IMR-90 (cell line): ENCODE measurements around the gene BRPF1. TPM values are rescaled to one million over a fixed set of nuclear protein-coding genes. Genes with fewer than 3 reads are reported as not detected.

Source experiments
- ATAC-seq: fragments of 200-7000 bp; cut with Tn5 transposase; 2 replicates; pipeline ENCODE4 v1.9.1; 2020; ENCODE audit warnings: low read depth, mild to moderate bottlenecking, moderate library complexity
- BruUV-seq: library from RNA; stranded (reverse); fragments of 400-500 nt; replicated peaks from 2 replicates; lab custom pipeline; 2021; lab: Mats Ljungman, UMichigan
- CTCF ChIA-PET: fragments of 300-600 bp; formaldehyde crosslinking; extraction: SDS; loops from one replicate; lab custom pipeline; 2021; ENCODE audit warnings: antibody characterized with exemption; lab: Yijun Ruan, JAX
- POLR2A ChIA-PET: fragments of 300-600 bp; sonication (Branson Sonifier 250); formaldehyde crosslinking; loops from one replicate; lab custom pipeline; 2022; ENCODE audit warnings: antibody characterized with exemption; ENCODE audit not compliant: unreplicated experiment; lab: Charles Lee
- DNase-seq: peaks from one replicate; pipeline ENCODE4 v3.0.0; 2013
- H2AFZ ChIP-seq: replicated peaks from 2 replicates; pipeline ENCODE3; 2013; ENCODE audit warnings: low read length, mild to moderate bottlenecking; ENCODE audit not compliant: poor library complexity
- H2AK5ac ChIP-seq: 2 replicates; pipeline ENCODE4 v1.6.1; 2013; ENCODE audit warnings: low read depth, low read length, inconsistent platforms
- H2AK9ac ChIP-seq: replicated peaks from 2 replicates; pipeline ENCODE3; 2013; ENCODE audit warnings: mild to moderate bottlenecking, low read depth, low read length, moderate library complexity; ENCODE audit not compliant: poor library complexity
- H2BK120ac ChIP-seq: 2 replicates; pipeline ENCODE4 v1.6.1; 2013; ENCODE audit warnings: low read depth, low read length, inconsistent platforms
- H2BK15ac ChIP-seq: 3 replicates; pipeline ENCODE4 v1.6.1; 2013; ENCODE audit warnings: low read depth, low read length, inconsistent platforms
- H2BK20ac ChIP-seq: 2 replicates; pipeline ENCODE4 v1.6.1; 2013; ENCODE audit warnings: low read depth, mild to moderate bottlenecking, inconsistent platforms, low read length, moderate library complexity
- H2BK5ac ChIP-seq: 2 replicates; pipeline ENCODE4 v1.6.1; 2013; ENCODE audit warnings: mild to moderate bottlenecking, low read depth, low read length, inconsistent platforms; ENCODE audit not compliant: poor library complexity, severe bottlenecking
- H3K14ac ChIP-seq: replicated peaks from 2 replicates; pipeline ENCODE4 v1.6.1; 2013; ENCODE audit warnings: low read depth, low read length, inconsistent platforms
- H3K18ac ChIP-seq: 2 replicates; pipeline ENCODE4 v1.6.1; 2013; ENCODE audit warnings: low read depth, low read length, control low read depth
- H3K23ac ChIP-seq: 2 replicates; pipeline ENCODE4 v1.6.1; 2013; ENCODE audit warnings: low read depth, low read length, inconsistent platforms
- H3K27ac ChIP-seq: 2 replicates; pipeline ENCODE4 v1.5.1; 2013; ENCODE audit warnings: mild to moderate bottlenecking, control low read depth, low read length; ENCODE audit not compliant: insufficient read depth
- H3K27me3 ChIP-seq: 2 replicates; pipeline ENCODE4 v1.6.1; 2013; ENCODE audit warnings: low read length; ENCODE audit not compliant: control insufficient read depth, insufficient read depth
- H3K36me3 ChIP-seq: 2 replicates; pipeline ENCODE4 v1.6.1; 2013; ENCODE audit warnings: low read length, mixed read lengths; ENCODE audit not compliant: control insufficient read depth, insufficient read depth
- H3K4ac ChIP-seq: 2 replicates; pipeline ENCODE4 v1.6.1; 2013; ENCODE audit warnings: low read depth, low read length, inconsistent platforms
- H3K4me1 ChIP-seq: 2 replicates; pipeline ENCODE4 v1.6.1; 2013; ENCODE audit warnings: low read length, mixed read lengths; ENCODE audit not compliant: control insufficient read depth, insufficient read depth
- H3K4me2 ChIP-seq: 2 replicates; pipeline ENCODE4 v1.6.1; 2013; ENCODE audit warnings: low read depth, mild to moderate bottlenecking, control low read depth, low read length, moderate library complexity
- H3K4me3 ChIP-seq: 2 replicates; pipeline ENCODE4 v1.5.1; 2013; ENCODE audit warnings: low read depth, mild to moderate bottlenecking, control low read depth, low read length, moderate library complexity; ENCODE audit not compliant: insufficient read depth
- H3K56ac ChIP-seq: 2 replicates; pipeline ENCODE4 v1.6.1; 2013; ENCODE audit warnings: low read length, inconsistent platforms; ENCODE audit not compliant: insufficient read depth; ENCODE audit errors: extremely low read depth
- H3K79me1 ChIP-seq, 2 experiments: 2 replicates each; pipeline ENCODE4 v1.6.1; 2013; ENCODE audit warnings: low read length in 2 of 2, inconsistent platforms in 1 of 2, low read depth in 1 of 2
- H3K9ac ChIP-seq: 2 replicates; pipeline ENCODE4 v1.6.1; 2013; ENCODE audit warnings: low read depth, low read length, control low read depth
- H3K9me1 ChIP-seq: 2 replicates; pipeline ENCODE4 v1.6.1; 2013; ENCODE audit warnings: low read length, inconsistent platforms; ENCODE audit not compliant: insufficient read depth
- H3K9me3 ChIP-seq: 2 replicates; pipeline ENCODE4 v1.6.1; 2013; ENCODE audit warnings: low read length; ENCODE audit not compliant: control insufficient read depth, insufficient read depth
- H4K20me1 ChIP-seq: 2 replicates; pipeline ENCODE4 v1.6.1; 2013; ENCODE audit warnings: low read length, inconsistent platforms; ENCODE audit not compliant: insufficient read depth
- H4K5ac ChIP-seq: 2 replicates; pipeline ENCODE4 v1.6.1; 2013; ENCODE audit warnings: mild to moderate bottlenecking, low read depth, low read length, control low read depth
- H4K8ac ChIP-seq, 2 experiments: 2 replicates each; pipeline ENCODE4 v1.6.1; 2013; ENCODE audit warnings: low read depth in 2 of 2, low read length in 2 of 2, control low read depth in 1 of 2, inconsistent platforms in 1 of 2
- H4K91ac ChIP-seq: 2 replicates; pipeline ENCODE4 v1.6.1; 2013; ENCODE audit warnings: low read depth, low read length, inconsistent platforms; ENCODE audit not compliant: insufficient read depth
- BHLHE40 ChIP-seq: fragments of 150-350 bp; IDR thresholded peaks from 2 replicates; pipeline ENCODE4 v1.6.1; 2016; ENCODE audit warnings: mild to moderate bottlenecking, low read depth, low read length
- CEBPB ChIP-seq: IDR thresholded peaks from 2 replicates; pipeline ENCODE4 v1.6.1; 2012; ENCODE audit warnings: low read depth, low read length, improper control_type of control experiment
- CHD1 ChIP-seq: IDR thresholded peaks from 2 replicates; pipeline ENCODE4 v1.6.1; 2012; ENCODE audit warnings: low read depth, low read length, improper control_type of control experiment
- CTCF ChIP-seq: conservative IDR thresholded peaks from 2 replicates; pipeline ENCODE4 v1.5.1; 2012; ENCODE audit warnings: mild to moderate bottlenecking, low read depth, low read length, improper control_type of control experiment
- ELK1 ChIP-seq: fragments of 150-350 bp; IDR thresholded peaks from 2 replicates; pipeline ENCODE4 v1.6.1; 2016; ENCODE audit warnings: low read depth, mild to moderate bottlenecking, low read length, moderate library complexity, borderline replicate concordance
- FOS ChIP-seq: fragments of 150-350 bp; IDR thresholded peaks from 2 replicates; pipeline ENCODE4 v1.6.1; 2016; ENCODE audit warnings: low read depth, low read length
- MAFK ChIP-seq: IDR thresholded peaks from 2 replicates; pipeline ENCODE4 v1.6.1; 2012; ENCODE audit warnings: low read depth, low read length, improper control_type of control experiment
- MXI1 ChIP-seq: IDR thresholded peaks from 2 replicates; pipeline ENCODE4 v1.6.1; 2012; ENCODE audit warnings: low read depth, mild to moderate bottlenecking, low read length, moderate library complexity, borderline replicate concordance
- NFE2L2 ChIP-seq: fragments of 150-350 bp; IDR thresholded peaks from 2 replicates; pipeline ENCODE4 v1.6.1; 2016; ENCODE audit warnings: low read depth, mild to moderate bottlenecking, low read length
- POLR2A ChIP-seq: IDR thresholded peaks from 2 replicates; pipeline ENCODE4 v1.6.1; 2012; ENCODE audit warnings: mild to moderate bottlenecking, low read depth, low read length
- RAD21 ChIP-seq: IDR thresholded peaks from 2 replicates; pipeline ENCODE4 v1.6.1; 2012; ENCODE audit warnings: low read length, improper control_type of control experiment
- RCOR1 ChIP-seq: IDR thresholded peaks from 2 replicates; pipeline ENCODE4 v1.6.1; 2012; ENCODE audit warnings: mild to moderate bottlenecking, low read length, improper control_type of control experiment; ENCODE audit not compliant: insufficient replicate concordance
- RFX5 ChIP-seq: IDR thresholded peaks from 2 replicates; pipeline ENCODE4 v1.8.0; 2012; ENCODE audit warnings: low read depth, mild to moderate bottlenecking, low read length, moderate library complexity
- SMC3 ChIP-seq: fragments of 150-350 bp; IDR thresholded peaks from 2 replicates; pipeline ENCODE4 v1.6.1; 2016; ENCODE audit warnings: low read depth, mild to moderate bottlenecking, antibody characterized with exemption, low read length, moderate library complexity
- USF2 ChIP-seq: fragments of 150-350 bp; IDR thresholded peaks from 2 replicates; pipeline ENCODE4 v1.6.1; 2017; ENCODE audit warnings: mild to moderate bottlenecking, antibody characterized with exemption, low read length, low read depth
- WGBS, 2 experiments: methylation state at CpG; one replicate each; pipeline versions ENCODE4 v1.1.5 to v1.1.7; 2013; ENCODE audit warnings: missing lambda C conversion rate in 2 of 2; ENCODE audit not compliant: insufficient read length in 1 of 2; ENCODE audit errors: extremely low coverage in 2 of 2; 5-methylcytosine and 5-hydroxymethylcytosine counted together
- dilution Hi-C: fragments of 300-500 bp; cut with HindIII; formaldehyde crosslinking; loops from one replicate; pipeline ENCODE4 v1.14.3; 2018; ENCODE audit warnings: low sequenced_read_pairs; ENCODE audit not compliant: unreplicated experiment
- in situ Hi-C: fragments of 300-500 bp; cut with MboI; formaldehyde crosslinking; loops from 3 replicates; pipeline ENCODE4 v1.14.3; 2019; ENCODE audit warnings: low sequenced_read_pairs, inconsistent platforms, mixed read lengths
- intact Hi-C: fragments of 100-400 bp; cut with micrococcal nuclease; formaldehyde crosslinking; loops from 2 replicates; pipeline ENCODE4 v1.10.0; 2022
- polyA plus RNA-seq, 3 experiments: library from polyadenylated mRNA; depleted of rRNA; stranded (reverse); fragments of >200 nt; gene quantifications; 2 replicates each; pipeline ENCODE4 v1.2.3, GENCODE V29; 2012; ENCODE audit warnings: low replicate concordance in 1 of 3
- total RNA-seq: library from RNA; depleted of rRNA; stranded (reverse); fragments of >200 nt; gene quantifications from 2 replicates; pipeline ENCODE4 v1.2.3, GENCODE V29; 2012

Gene BRPF1
- total and polyA plus RNA-seq, 2 of the 4 experiments (the other 2 are of a cell fraction) = 13.6 to 15.6 TPM

GRCh38 chr3:9703736-9704346 lies 27.7 kb upstream of the BRPF1 start, which contains the start of gene CPNE9:
Gene CPNE9 (plus strand): TSS chr3:9703833. CDS start chr3:9703997, 164 bp downstream.
- Histone ChIP-seq H3K9me3 (no peaks in the 10 kb centered on the region), H2AK9ac (peak within 1 kb of the TSS; percentile 63), H4K5ac (no peak within 1 kb of the TSS), H4K8ac (no peak within 1 kb of the TSS), H2AK5ac (no peak within 1 kb of the TSS), H3K18ac (no peak within 1 kb of the TSS), H3K79me1 (no peaks in the 10 kb centered on the region), H3K36me3 (peaks cover 19% of the 10 kb centered on the region), H2BK15ac (no peak within 1 kb of the TSS), H3K4me2 (peak within 1 kb of the TSS; percentile 75), H3K4ac (no peak within 1 kb of the TSS), H4K91ac (no peak within 1 kb of the TSS), H3K4me1 (no peaks in the 10 kb centered on the region), H3K56ac (no peak within 1 kb of the TSS), H3K9ac (no peak within 1 kb of the TSS), H3K14ac (no peak within 1 kb of the TSS), H2AFZ (peak within 1 kb of the TSS; percentile 81), H3K4me3 (no peak within 1 kb of the TSS), H2BK120ac (no peak within 1 kb of the TSS), H3K27me3 (peaks cover 14% of the 10 kb centered on the region), H3K9me1 (no peaks in the 10 kb centered on the region), H3K23ac (no peak within 1 kb of the TSS), H3K27ac (no peak within 1 kb of the TSS), H2BK20ac (no peak within 1 kb of the TSS), H4K20me1 (no peaks in the 10 kb centered on the region), H2BK5ac (no peak within 1 kb of the TSS)
- in situ Hi-C loops (no loop called here), intact Hi-C loops (no loop called here), dilution Hi-C loops (no loop called here)
- CTCF ChIA-PET = interaction anchor here (0.6 kb wide), 1 partner anchor 373 kb away, joined by 3 read pairs; no protein-coding TSS in a partner anchor
- 3% methylated on average over 32 of the region's 56 CpGs; no CpG with 5 or more reads in 1 of the 2 experiments for WGBS, 2 experiments
- TF ChIP-seq CHD1 (no peak), ELK1 (no peak), NFE2L2 (no peak), RCOR1 (no peak), RAD21 (no peak), RFX5 (no peak), SMC3 (no peak), CEBPB (no peak), CTCF (no peak), MAFK (no peak), BHLHE40 (no peak), MXI1 (no peak), USF2 (no peak), POLR2A (no peak), FOS (no peak)
- ATAC-seq = peak; percentile 55
- BruUV-seq = no TSS peak
- POLR2A ChIA-PET = no interaction called here
- no peak for DNase-seq
